Activated CD4-positive, alpha-beta memory T cell treated with anti-CD3 and anti-CD28 coated beads, Interleukin-2, amount 10 ng/mL, durations not matched to agents 7 days and 5 days (primary cell): ENCODE measurements around the gene MYO18A. TPM values are rescaled to one million over a fixed set of nuclear protein-coding genes. Genes with fewer than 3 reads are reported as not detected.

ENCODE experiments used
- CTCF ChIA-PET: fragments of 350-600 bp; sonication (Branson Sonifier 250); formaldehyde crosslinking; loops from one replicate; lab custom pipeline; 2021; ENCODE audit warnings: antibody characterized with exemption, inconsistent platforms; lab: Charles Lee
- POLR2A ChIA-PET: fragments of 350-600 bp; sonication (Branson Sonifier 250); formaldehyde crosslinking; loops from one replicate; lab custom pipeline; 2021; ENCODE audit warnings: antibody characterized with exemption; lab: Charles Lee
- DNase-seq: peaks from one replicate; pipeline ENCODE4 v3.0.0-alpha.2; 2020
- H3K27ac Mint-ChIP-seq: one replicate; pipeline ENCODE4 v1.8.0; 2021; ENCODE audit warnings: mild to moderate bottlenecking, mixed read lengths
- H3K27me3 Mint-ChIP-seq: one replicate; pipeline ENCODE4 v1.8.0; 2021; ENCODE audit warnings: mixed read lengths
- H3K36me3 Mint-ChIP-seq: one replicate; pipeline ENCODE4 v1.8.0; 2021; ENCODE audit warnings: low read depth, mixed read lengths
- H3K4me1 Mint-ChIP-seq: one replicate; pipeline ENCODE4 v1.8.0; 2021; ENCODE audit warnings: mixed read lengths
- H3K4me3 Mint-ChIP-seq: one replicate; pipeline ENCODE4 v1.8.0; 2021; ENCODE audit warnings: mild to moderate bottlenecking, mixed read lengths
- H3K9me3 Mint-ChIP-seq: one replicate; pipeline ENCODE4 v1.8.0; 2021; ENCODE audit warnings: mixed read lengths
- total RNA-seq, 2 experiments: library from RNA; stranded (reverse); gene quantifications; one replicate each; pipeline ENCODE4 v1.2.3, GENCODE V29; 2021

MYO18A gene
- total RNA-seq, 2 experiments from 2014 or later, result 92.6 to 100 TPM

- Mint-ChIP-seq H3K36me3 (peaks cover 32% of the 10 kb centered on the region), H3K27ac (peak overlapping the region; percentile 100), H3K4me1 (peaks cover 79% of the 10 kb centered on the region), H3K4me3 (peak overlapping the region; percentile 98), H3K9me3 (no peaks in the 10 kb centered on the region), H3K27me3 (no peaks in the 10 kb centered on the region)
- peak; percentile 92 for DNase-seq
- ChIA-PET CTCF (interaction anchor here (0.6 to 11.3 kb wide), 10 partner anchors 8 to 151 kb away, joined by 3 to 286 read pairs (median 6); partner anchors contain the start of gene MYO18A), POLR2A (interaction anchor here (0.6 to 5.3 kb wide), 28 partner anchors 8 to 551 kb away, joined by 3 to 57 read pairs (median 7); partner anchors contain the start of genes BLTP2, DHRS13, MYO18A and NUFIP2)
Observed at GRCh38 chr17:29140051-29140621, 40.1 kb downstream of the MYO18A start.

GRCh38 chr17:29138971-29139691, 41.1 kb downstream of the MYO18A start:
- peak overlapping the region; percentile 98 for H3K4me3 Mint-ChIP-seq
- no peaks in the 10 kb centered on the region for H3K9me3 Mint-ChIP-seq
- POLR2A ChIA-PET, result interaction anchor here (0.9 to 5.3 kb wide), 28 partner anchors 8 to 494 kb away, joined by 3 to 57 read pairs (median 6); partner anchors contain the start of genes BLTP2, DHRS13, FLOT2 and MYO18A
- CTCF ChIA-PET, result interaction anchor here (0.7 to 12.3 kb wide), 10 partner anchors 8 to 153 kb away, joined by 3 to 286 read pairs (median 6); partner anchors contain the start of gene MYO18A
- DNase-seq, result peak; percentile 57
- no peaks in the 10 kb centered on the region for H3K27me3 Mint-ChIP-seq
- H3K4me1 Mint-ChIP-seq, result peaks cover 74% of the 10 kb centered on the region
- H3K36me3 Mint-ChIP-seq, result peaks cover 33% of the 10 kb centered on the region
- H3K27ac Mint-ChIP-seq, result peak overlapping the region; percentile 100

GRCh38 chr17:29138184-29138955, 41.8 kb downstream of the MYO18A start:
- peak overlapping the region; percentile 98 for H3K4me3 Mint-ChIP-seq
- no peaks in the 10 kb centered on the region for H3K27me3 Mint-ChIP-seq
- no peaks in the 10 kb centered on the region for H3K9me3 Mint-ChIP-seq
- peak overlapping the region; percentile 100 for H3K27ac Mint-ChIP-seq
- peaks cover 72% of the 10 kb centered on the region for H3K4me1 Mint-ChIP-seq
- H3K36me3 Mint-ChIP-seq, result peaks cover 30% of the 10 kb centered on the region
- DNase-seq, result peak; percentile 79
- CTCF ChIA-PET, result interaction anchor here (0.7 to 12.3 kb wide), 11 partner anchors 9 to 185 kb away, joined by 3 to 286 read pairs (median 7); partner anchors contain the start of gene MYO18A
- POLR2A ChIA-PET, result interaction anchor here (0.8 to 5.3 kb wide), 19 partner anchors 7 to 479 kb away, joined by 3 to 57 read pairs (median 8); partner anchors contain the start of genes FLOT2, MYO18A, NUFIP2 and PHF12

- ChIA-PET CTCF (interaction anchor here (0.6 to 12.3 kb wide), 15 partner anchors 9 to 410 kb away, joined by 3 to 140 read pairs (median 4); partner anchors contain the start of gene MYO18A), POLR2A (interaction anchor here (0.6 to 5.3 kb wide), 12 partner anchors 8 to 489 kb away, joined by 3 to 57 read pairs (median 10); partner anchors contain the start of gene MYO18A)
- DNase-seq, result peak; percentile 46
- H3K9me3 Mint-ChIP-seq, result no peaks in the 10 kb centered on the region
- H3K4me1 Mint-ChIP-seq, result peaks cover 72% of the 10 kb centered on the region
- no peaks in the 10 kb centered on the region for H3K27me3 Mint-ChIP-seq
- H3K27ac Mint-ChIP-seq, result peak overlapping the region; percentile 100
- H3K36me3 Mint-ChIP-seq, result peaks cover 33% of the 10 kb centered on the region
- H3K4me3 Mint-ChIP-seq, result peak overlapping the region; percentile 98
Observed at GRCh38 chr17:29136998-29137730, 43.0 kb downstream of the MYO18A start.

GRCh38 chr17:29135464-29135863, 44.7 kb downstream of the MYO18A start:
- no peak for DNase-seq
- CTCF ChIA-PET, result interaction anchor here (3.7 to 12.3 kb wide), 3 partner anchors 11 to 18 kb away, joined by 53 to 140 read pairs (median 56); no protein-coding TSS in a partner anchor
- H3K27ac Mint-ChIP-seq, result no peak overlapping the region
- H3K4me1 Mint-ChIP-seq, result peaks cover 74% of the 10 kb centered on the region
- H3K27me3 Mint-ChIP-seq, result no peaks in the 10 kb centered on the region
- POLR2A ChIA-PET, result no interaction called here
- H3K4me3 Mint-ChIP-seq, result no peak overlapping the region
- H3K9me3 Mint-ChIP-seq, result no peaks in the 10 kb centered on the region
- peaks cover 28% of the 10 kb centered on the region for H3K36me3 Mint-ChIP-seq

GRCh38 chr17:29133121-29133713, 47.0 kb downstream of the MYO18A start:
- ChIA-PET CTCF (interaction anchor here (0.7 to 12.3 kb wide), 5 partner anchors 9 to 167 kb away, joined by 4 to 140 read pairs (median 17); no protein-coding TSS in a partner anchor), POLR2A (interaction anchor here (1.4 to 1.6 kb wide), 4 partner anchors 11 to 181 kb away, joined by 3 to 6 read pairs (median 5); no protein-coding TSS in a partner anchor)
- Mint-ChIP-seq H3K27ac (no peak overlapping the region), H3K4me1 (peaks cover 61% of the 10 kb centered on the region), H3K4me3 (no peak overlapping the region), H3K9me3 (no peaks in the 10 kb centered on the region), H3K27me3 (no peaks in the 10 kb centered on the region), H3K36me3 (peaks cover 26% of the 10 kb centered on the region)
- DNase-seq, result no peak

GRCh38 chr17:29131814-29132682, 48.1 kb downstream of the MYO18A start:
- ChIA-PET POLR2A (interaction anchor here (1.2 to 2.0 kb wide), 5 partner anchors 8 to 180 kb away, joined by 3 to 17 read pairs (median 6); no protein-coding TSS in a partner anchor), CTCF (interaction anchor here (1.0 to 12.3 kb wide), 6 partner anchors 8 to 166 kb away, joined by 3 to 140 read pairs (median 12); partner anchors contain the start of gene MYO18A)
- Mint-ChIP-seq H3K27ac (peak overlapping the region; percentile 70), H3K27me3 (no peaks in the 10 kb centered on the region), H3K4me3 (no peak overlapping the region), H3K9me3 (no peaks in the 10 kb centered on the region), H3K36me3 (peaks cover 22% of the 10 kb centered on the region), H3K4me1 (peaks cover 49% of the 10 kb centered on the region)
- DNase-seq, result no peak

- DNase-seq, result no peak
- Mint-ChIP-seq H3K4me1 (peaks cover 35% of the 10 kb centered on the region), H3K27ac (no peak overlapping the region), H3K9me3 (no peaks in the 10 kb centered on the region), H3K4me3 (no peak overlapping the region), H3K27me3 (no peaks in the 10 kb centered on the region), H3K36me3 (peaks cover 3% of the 10 kb centered on the region)
- CTCF ChIA-PET, result interaction anchor here (0.5 to 12.3 kb wide), 3 partner anchors 12 to 561 kb away, joined by 4 to 140 read pairs (median 56); no protein-coding TSS in a partner anchor
- POLR2A ChIA-PET, result interaction anchor here (0.7 to 3.3 kb wide), 5 partner anchors 9 to 46 kb away, joined by 3 to 20 read pairs (median 3); no protein-coding TSS in a partner anchor
Observed at GRCh38 chr17:29129731-29130130, 50.5 kb downstream of the MYO18A start.

- H3K4me1 Mint-ChIP-seq, result peaks cover 28% of the 10 kb centered on the region
- ChIA-PET POLR2A (interaction anchor here (3.3 kb wide), 1 partner anchor 10 kb away, joined by 20 read pairs; no protein-coding TSS in a partner anchor), CTCF (interaction anchor here (0.6 to 12.3 kb wide), 5 partner anchors 10 to 92 kb away, joined by 3 to 140 read pairs (median 3); no protein-coding TSS in a partner anchor)
- H3K27ac Mint-ChIP-seq, result no peak overlapping the region
- no peak overlapping the region for H3K4me3 Mint-ChIP-seq
- no peaks in the 10 kb centered on the region for H3K9me3 Mint-ChIP-seq
- H3K27me3 Mint-ChIP-seq, result no peaks in the 10 kb centered on the region
- no peak for DNase-seq
- H3K36me3 Mint-ChIP-seq, result no peaks in the 10 kb centered on the region
Observed at GRCh38 chr17:29127840-29128239, 52.4 kb downstream of the MYO18A start.

GRCh38 chr17:29126268-29126930, 53.8 kb downstream of the MYO18A start:
- H3K27ac Mint-ChIP-seq, result no peak overlapping the region
- no peak for DNase-seq
- CTCF ChIA-PET, result interaction anchor here (2.8 to 4.6 kb wide), 2 partner anchors 10 to 18 kb away, joined by 53 to 286 read pairs; no protein-coding TSS in a partner anchor
- POLR2A ChIA-PET, result interaction anchor here (3.3 to 3.8 kb wide), 2 partner anchors 12 kb away, joined by 20 to 57 read pairs; no protein-coding TSS in a partner anchor
- peaks cover 6% of the 10 kb centered on the region for H3K36me3 Mint-ChIP-seq
- H3K9me3 Mint-ChIP-seq, result no peaks in the 10 kb centered on the region
- H3K4me3 Mint-ChIP-seq, result no peak overlapping the region
- peaks cover 14% of the 10 kb centered on the region for H3K4me1 Mint-ChIP-seq
- no peaks in the 10 kb centered on the region for H3K27me3 Mint-ChIP-seq
